Stimulated activated CD4-positive, alpha-beta T cell treated with anti-CD3 and anti-CD28 coated beads, TNF-alpha, amount 100 ng/mL, for 4 hours (primary cell): Measurements from ENCODE around the gene FOXD4L3.
"Not testable (repeated sequence)": the region's sequence is repeated elsewhere in the genome, so short reads cannot be mapped to it uniquely, and the experiment has no call there.

Source experiments
- DNase-seq, 3 experiments: peaks; one replicate each; pipeline ENCODE4 v3.0.0-alpha.2; 2020; ENCODE audit warnings: low read depth in 3 of 3

Gene FOXD4L3

GRCh38 chr9:68302567-68302966, at the start of gene FOXD4L3:
Gene FOXD4L3 (plus strand): TSS chr9:68302867. CDS start chr9:68302952, 85 bp downstream.
- not testable (repeated sequence) for DNase-seq

- DNase-seq, result not testable (repeated sequence)
Measured at GRCh38 chr9:68281041-68281440, 21.6 kb upstream of the FOXD4L3 start.

- DNase-seq, result not testable (repeated sequence)
Measured at GRCh38 chr9:68303771-68304170, 1.1 kb downstream of the FOXD4L3 start.

GRCh38 chr9:68304212-68304611, 1.5 kb downstream of the FOXD4L3 start:
- not testable (repeated sequence) for DNase-seq

- DNase-seq, result not testable (repeated sequence)
Measured at GRCh38 chr9:68304777-68305176, 2.1 kb downstream of the FOXD4L3 start.

- not testable (repeated sequence) for DNase-seq
Measured at GRCh38 chr9:68305680-68306285, 3.1 kb downstream of the FOXD4L3 start.

GRCh38 chr9:68306391-68306964, 3.8 kb downstream of the FOXD4L3 start:
- DNase-seq, result not testable (repeated sequence)

- not testable (repeated sequence) for DNase-seq
Measured at GRCh38 chr9:68307127-68307526, 4.5 kb downstream of the FOXD4L3 start.

- not testable (repeated sequence) for DNase-seq
Measured at GRCh38 chr9:68307654-68308053, 5.0 kb downstream of the FOXD4L3 start.

GRCh38 chr9:68311208-68311607, 8.5 kb downstream of the FOXD4L3 start:
- DNase-seq, result not testable (repeated sequence)

- not testable (repeated sequence) for DNase-seq
Measured at GRCh38 chr9:68318209-68318608, 15.5 kb downstream of the FOXD4L3 start.

- DNase-seq, result not testable (repeated sequence)
Measured at GRCh38 chr9:68323749-68324148, 21.1 kb downstream of the FOXD4L3 start.

GRCh38 chr9:68324518-68324917, 21.9 kb downstream of the FOXD4L3 start:
- not testable (repeated sequence) for DNase-seq

- not testable (repeated sequence) for DNase-seq
Measured at GRCh38 chr9:68329106-68329505, 26.4 kb downstream of the FOXD4L3 start.

- not testable (repeated sequence) for DNase-seq
Measured at GRCh38 chr9:68330531-68331173, 28.0 kb downstream of the FOXD4L3 start.

- DNase-seq, result not testable (repeated sequence)
Measured at GRCh38 chr9:68332122-68332521, 29.5 kb downstream of the FOXD4L3 start.

GRCh38 chr9:68335935-68336334, 33.3 kb downstream of the FOXD4L3 start:
- not testable (repeated sequence) for DNase-seq

GRCh38 chr9:68336639-68337339, 34.1 kb downstream of the FOXD4L3 start:
- not testable (repeated sequence) for DNase-seq

GRCh38 chr9:68338000-68338399, 35.3 kb downstream of the FOXD4L3 start:
- DNase-seq, result not testable (repeated sequence)

GRCh38 chr9:68342265-68343025, 39.8 kb downstream of the FOXD4L3 start:
- DNase-seq, result not testable (repeated sequence)

GRCh38 chr9:68343242-68343641, 40.6 kb downstream of the FOXD4L3 start:
- not testable (repeated sequence) for DNase-seq
